ENCODE results near the gene PHF19. TPM values are rescaled to one million over a fixed set of nuclear protein-coding genes. Genes with fewer than 3 reads are reported as not detected.

The PHF19 gene
- total and polyA plus RNA-seq, 2 of the 8 experiments (the other 6 are each of a cell fraction or from before 2014, with no cell fraction given), result 28.2 to 31.8 TPM

DNA sequence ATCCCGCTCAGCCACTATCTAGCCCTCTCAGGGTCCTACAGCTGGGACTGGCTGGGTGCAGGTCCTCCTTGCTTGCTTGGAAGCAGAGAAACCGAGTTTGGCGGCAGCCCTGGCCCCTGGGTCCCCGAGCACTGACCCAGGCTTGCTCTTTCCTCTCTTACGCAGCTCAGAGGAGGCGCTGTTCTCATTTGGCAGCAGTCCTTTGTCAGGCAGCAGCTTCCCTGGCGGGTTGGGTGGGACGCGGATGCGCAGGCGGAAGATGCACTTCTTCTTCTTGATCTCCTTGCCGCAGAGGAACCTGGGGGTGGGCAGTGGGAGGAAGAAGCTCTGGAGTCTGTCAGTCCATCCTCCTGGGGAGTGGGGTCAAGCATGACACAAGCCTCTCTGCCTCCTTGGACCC is 14.5 kb downstream of the PHF19 start:
- Histone ChIP-seq H3K18ac (ENCODE audit: extremely low read depth, low read length) (no peak overlapping the region), H2AFZ (ENCODE audit: low read length) (no peak overlapping the region), H3K36me3 (ENCODE audit: control insufficient read depth in 2 of 4, insufficient read depth in 4 of 4, low read length in 3 of 4) (peaks cover 0 to 20% (median 5%) of the 10 kb centered on the region in 4 experiments; a peak in 5 of 8 replicates), H3K9ac (replicated peaks in 1 of 4; ENCODE audit: extremely low read depth in 1 of 4, low read depth in 3 of 4, low read length in 3 of 4) (peak overlapping the region in 2 of 4 experiments; percentile 13 to 16; a peak in 2 of 7 replicates), H2AK5ac (ENCODE audit: low read depth, low read length) (no peak overlapping the region), H3K4me1 (replicated peaks in 1 of 4; ENCODE audit: control insufficient read depth in 3 of 4, insufficient read depth in 4 of 4, low read length in 3 of 4) (no peaks in the 10 kb centered on the region; a peak in 2 of 7 replicates), H3K79me2 (ENCODE audit: control insufficient read depth in 1 of 2, insufficient read depth in 2 of 2, low read length in 2 of 2) (no peaks in the 10 kb centered on the region), H3K4me3 (ENCODE audit: extremely low read depth in 1 of 4, insufficient read depth in 2 of 4, low read depth in 3 of 4, low read length in 4 of 4) (no peak overlapping the region), H4K91ac (replicated peaks; ENCODE audit: insufficient read length, low read length) (no peak overlapping the region), H3K23ac (ENCODE audit: insufficient read length) (no peak overlapping the region), H4K8ac (ENCODE audit: extremely low read depth, insufficient read depth, low read length) (no peak overlapping the region), H3K27ac (ENCODE audit: low read depth, low read length) (0 out of 2 replicates have a peak overlapping the region, but pooled peaks have one; percentile 20), H4K5ac (ENCODE audit: insufficient read length, low read depth, low read length) (no peak overlapping the region), H2BK5ac (ENCODE audit: low read depth, low read length) (no peak overlapping the region), H3K27me3 (replicated peaks in 1 of 4; ENCODE audit: control insufficient read depth in 3 of 4, extremely low read depth in 1 of 4, insufficient read depth in 3 of 4, low read length in 3 of 4) (no peaks in the 10 kb centered on the region), H3K4me2 (ENCODE audit: insufficient read depth in 1 of 2, low read depth in 2 of 2, low read length in 2 of 2) (no peak overlapping the region), H4K20me1 (replicated peaks in 1 of 2; ENCODE audit: control insufficient read depth in 1 of 2, insufficient read depth in 2 of 2, low read length in 2 of 2) (no peaks in the 10 kb centered on the region), H3K9me3 (ENCODE audit: insufficient read depth in 2 of 2, low read depth in 1 of 2, low read length in 1 of 2) (no peaks in the 10 kb centered on the region), H3K14ac (ENCODE audit: insufficient read length) (no peak overlapping the region), H2BK120ac (replicated peaks; ENCODE audit: low read depth, low read length) (no peak overlapping the region), H3K79me1 (ENCODE audit: low read depth, low read length) (no peaks in the 10 kb centered on the region), H2BK12ac (ENCODE audit: low read depth, low read length) (no peak overlapping the region), H3K4ac (replicated peaks; ENCODE audit: insufficient read length, low read depth, low read length) (no peak overlapping the region), H2BK20ac (ENCODE audit: low read length) (no peak overlapping the region), H2BK15ac (ENCODE audit: low read length) (no peak overlapping the region), H3K23me2 (ENCODE audit: low read depth, low read length) (no peaks in the 10 kb centered on the region), H3K56ac (replicated peaks; ENCODE audit: insufficient read length, low read depth, low read length) (no peak overlapping the region)
- 92% methylated on average over 11 of the region's 12 CpGs; no CpG with 5 or more reads in 1 of the 2 experiments for WGBS, 2 experiments (ENCODE audit: extremely low coverage in 1 of 2, insufficient coverage in 1 of 2, insufficient read length in 1 of 2, insufficient replicate concordance in 2 of 2, low coverage in 1 of 2, low lambda C conversion rate in 2 of 2, missing lambda C conversion rate in 1 of 2)
- DNase-seq (ENCODE audit: low read depth in 1 of 2, low spot score in 2 of 2), result no peak
- POLR2A ChIA-PET (ENCODE audit: partially characterized antibody), result interaction anchor here (0.7 to 2.5 kb wide), 5 partner anchors 10 to 84 kb away, joined by 3 to 12 read pairs (median 5); no protein-coding TSS in a partner anchor
- CTCF ChIA-PET (ENCODE audit: partially characterized antibody), result interaction anchor here (0.6 to 10.5 kb wide), 13 partner anchors 9 to 76 kb away, joined by 3 to 108 read pairs (median 4); partner anchors contain the start of gene FBXW2
- TF ChIP-seq RAD21 (IDR thresholded peaks at IDR 0.05 in 1 of 2, conservative IDR thresholded peaks at IDR 0.05 in 1 of 2; ENCODE audit: low read depth in 2 of 2, low read length in 2 of 2) (peak in 1 of 2 experiments; percentile 41; a peak in 2 of 4 replicates), SP4 (IDR thresholded peaks at IDR 0.05; ENCODE audit: low read length) (no peak), KDM5A (IDR thresholded peaks at IDR 0.05; ENCODE audit: low read length) (no peak)
- TF ChIP-seq, protein P1, sequence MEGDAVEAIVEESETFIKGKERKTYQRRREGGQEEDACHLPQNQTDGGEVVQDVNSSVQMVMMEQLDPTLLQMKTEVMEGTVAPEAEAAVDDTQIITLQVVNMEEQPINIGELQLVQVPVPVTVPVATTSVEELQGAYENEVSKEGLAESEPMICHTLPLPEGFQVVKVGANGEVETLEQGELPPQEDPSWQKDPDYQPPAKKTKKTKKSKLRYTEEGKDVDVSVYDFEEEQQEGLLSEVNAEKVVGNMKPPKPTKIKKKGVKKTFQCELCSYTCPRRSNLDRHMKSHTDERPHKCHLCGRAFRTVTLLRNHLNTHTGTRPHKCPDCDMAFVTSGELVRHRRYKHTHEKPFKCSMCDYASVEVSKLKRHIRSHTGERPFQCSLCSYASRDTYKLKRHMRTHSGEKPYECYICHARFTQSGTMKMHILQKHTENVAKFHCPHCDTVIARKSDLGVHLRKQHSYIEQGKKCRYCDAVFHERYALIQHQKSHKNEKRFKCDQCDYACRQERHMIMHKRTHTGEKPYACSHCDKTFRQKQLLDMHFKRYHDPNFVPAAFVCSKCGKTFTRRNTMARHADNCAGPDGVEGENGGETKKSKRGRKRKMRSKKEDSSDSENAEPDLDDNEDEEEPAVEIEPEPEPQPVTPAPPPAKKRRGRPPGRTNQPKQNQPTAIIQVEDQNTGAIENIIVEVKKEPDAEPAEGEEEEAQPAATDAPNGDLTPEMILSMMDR (IDR thresholded peaks at IDR 0.05; ENCODE audit: control extremely low read depth in 1 of 3, insufficient read depth in 1 of 3, low read depth in 1 of 3, low read length in 3 of 3), result peak; percentile 24 to 31 (median 26); a peak in 3 of 4 replicates
- no peak for FAIRE-seq
